HEK293 (cell line): ENCODE measurements around the gene DOCK9.

ENCODE experiments used
- BCL11B ChIP-seq: fragments of 450-650 bp; formaldehyde crosslinking; IDR thresholded peaks from 2 replicates; pipeline ENCODE4 v1.5.1; 2016; ENCODE audit warnings: low read depth, missing biosample characterization, missing genetic modification characterization
- CTCF ChIP-seq: fragments of 450-650 bp; formaldehyde crosslinking; IDR thresholded peaks from 2 replicates; pipeline ENCODE4 v1.5.1; 2016; ENCODE audit warnings: missing biosample characterization, missing genetic modification characterization
- KLF1 ChIP-seq: fragments of 450-650 bp; formaldehyde crosslinking; IDR thresholded peaks from 2 replicates; pipeline ENCODE4 v1.5.1; 2016; ENCODE audit warnings: missing biosample characterization, missing genetic modification characterization
- MEIS1 ChIP-seq: sonication (generic); formaldehyde crosslinking; IDR thresholded peaks from 2 replicates; pipeline ENCODE4 v1.8.1; 2022; ENCODE audit warnings: missing genetic modification reagents, mild to moderate bottlenecking, borderline replicate concordance
- MZF1 ChIP-seq: fragments of 450-650 bp; formaldehyde crosslinking; IDR thresholded peaks from 2 replicates; pipeline ENCODE4 v1.5.1; 2017; ENCODE audit warnings: missing biosample characterization, missing genetic modification characterization, borderline replicate concordance
- REST ChIP-seq: fragments of 450-650 bp; formaldehyde crosslinking; IDR thresholded peaks from 2 replicates; pipeline ENCODE4 v1.5.1; 2016; ENCODE audit warnings: missing biosample characterization, missing genetic modification characterization
- SALL2 ChIP-seq: fragments of 450-650 bp; formaldehyde crosslinking; IDR thresholded peaks from 2 replicates; pipeline ENCODE4 v1.5.0; 2017; ENCODE audit warnings: missing biosample characterization, mild to moderate bottlenecking, missing genetic modification characterization, borderline replicate concordance
- YY1 ChIP-seq: fragments of 450-650 bp; formaldehyde crosslinking; IDR thresholded peaks from 2 replicates; pipeline ENCODE4 v1.5.1; 2018; ENCODE audit warnings: missing biosample characterization, missing genetic modification characterization
- ZEB2 ChIP-seq: fragments of 450-650 bp; formaldehyde crosslinking; IDR thresholded peaks from 2 replicates; pipeline ENCODE4 v1.5.1; 2016; ENCODE audit warnings: missing biosample characterization, missing genetic modification characterization
- ZNF416 ChIP-seq: fragments of 450-650 bp; formaldehyde crosslinking; IDR thresholded peaks from 2 replicates; pipeline ENCODE4 v1.5.1; 2016; ENCODE audit warnings: missing biosample characterization, missing genetic modification characterization
- ZNF639 ChIP-seq: fragments of 450-650 bp; formaldehyde crosslinking; IDR thresholded peaks from 2 replicates; pipeline ENCODE4 v1.5.1; 2016; ENCODE audit warnings: missing biosample characterization, missing genetic modification characterization
- ZNF670 ChIP-seq: fragments of 450-650 bp; formaldehyde crosslinking; IDR thresholded peaks from 2 replicates; pipeline ENCODE4 v1.5.1; 2016; ENCODE audit warnings: missing biosample characterization, missing genetic modification characterization, low read depth
- ZNF843 ChIP-seq: fragments of 450-650 bp; formaldehyde crosslinking; IDR thresholded peaks from 2 replicates; pipeline ENCODE4 v1.5.1; 2016; ENCODE audit warnings: missing biosample characterization, missing genetic modification characterization

GRCh38 chr13:98985591-98985990, 7.7 kb upstream of the DOCK9 start:
- TF ChIP-seq ZNF843 (tag by site-specific recombination) (no peak), REST (tag by site-specific recombination) (no peak), CTCF (tag by site-specific recombination) (no peak), ZNF639 (no peak), SALL2 (tag by site-specific recombination) (no peak), ZEB2 (no peak), BCL11B (tag by site-specific recombination) (no peak), MEIS1 (CRISPR knock-in tag) (no peak), ZNF670 (tag by site-specific recombination) (no peak), MZF1 (no peak), KLF1 (tag by site-specific recombination) (no peak), YY1 (tag by site-specific recombination) (no peak), ZNF416 (tag by site-specific recombination) (no peak)
